Ishikawa (cell line): ENCODE measurements around the gene CTPS1.

Source experiments
- CEBPB ChIP-seq: IDR thresholded peaks from 2 replicates; pipeline ENCODE4 v1.6.1; 2012
- CREB1 ChIP-seq: IDR thresholded peaks from 2 replicates; pipeline ENCODE4 v1.6.1; 2012; ENCODE audit warnings: low read depth
- EGR1 ChIP-seq: IDR thresholded peaks from 2 replicates; pipeline ENCODE4 v1.6.1; 2012
- EP300 ChIP-seq: IDR thresholded peaks from 2 replicates; pipeline ENCODE4 v1.6.1; 2012; ENCODE audit warnings: borderline replicate concordance
- FOXM1 ChIP-seq: IDR thresholded peaks from 2 replicates; pipeline ENCODE4 v1.6.1; 2012; ENCODE audit warnings: low read depth, borderline replicate concordance
- NFIC ChIP-seq: IDR thresholded peaks from 2 replicates; pipeline ENCODE4 v1.6.1; 2012
- RAD21 ChIP-seq: IDR thresholded peaks from 2 replicates; pipeline ENCODE4 v1.6.1; 2012; ENCODE audit warnings: low read depth
- TAF1 ChIP-seq: IDR thresholded peaks from 2 replicates; pipeline ENCODE4 v1.6.1; 2012; ENCODE audit warnings: low read depth, mild to moderate bottlenecking
- TCF12 ChIP-seq: IDR thresholded peaks from 2 replicates; pipeline ENCODE4 v1.6.1; 2012; ENCODE audit warnings: low read depth
- TEAD4 ChIP-seq: IDR thresholded peaks from 2 replicates; pipeline ENCODE4 v1.6.1; 2012
- YY1 ChIP-seq: IDR thresholded peaks from 2 replicates; pipeline ENCODE4 v1.6.1; 2012; ENCODE audit warnings: low read depth
- ZBTB7A ChIP-seq: IDR thresholded peaks from 2 replicates; pipeline ENCODE4 v1.6.1; 2012; ENCODE audit warnings: low read depth
- TF ChIP-seq, protein P1 (sequence below): IDR thresholded peaks from 2 replicates; pipeline ENCODE4 v1.6.1; 2012; ENCODE audit warnings: low read depth, mild to moderate bottlenecking
- TF ChIP-seq, protein P2 (sequence below): IDR thresholded peaks from 2 replicates; pipeline ENCODE4 v1.6.1; 2012
- TF ChIP-seq, protein P3 (sequence below): IDR thresholded peaks from 2 replicates; pipeline ENCODE4 v1.6.1; 2012

CTPS1 gene

DNA sequence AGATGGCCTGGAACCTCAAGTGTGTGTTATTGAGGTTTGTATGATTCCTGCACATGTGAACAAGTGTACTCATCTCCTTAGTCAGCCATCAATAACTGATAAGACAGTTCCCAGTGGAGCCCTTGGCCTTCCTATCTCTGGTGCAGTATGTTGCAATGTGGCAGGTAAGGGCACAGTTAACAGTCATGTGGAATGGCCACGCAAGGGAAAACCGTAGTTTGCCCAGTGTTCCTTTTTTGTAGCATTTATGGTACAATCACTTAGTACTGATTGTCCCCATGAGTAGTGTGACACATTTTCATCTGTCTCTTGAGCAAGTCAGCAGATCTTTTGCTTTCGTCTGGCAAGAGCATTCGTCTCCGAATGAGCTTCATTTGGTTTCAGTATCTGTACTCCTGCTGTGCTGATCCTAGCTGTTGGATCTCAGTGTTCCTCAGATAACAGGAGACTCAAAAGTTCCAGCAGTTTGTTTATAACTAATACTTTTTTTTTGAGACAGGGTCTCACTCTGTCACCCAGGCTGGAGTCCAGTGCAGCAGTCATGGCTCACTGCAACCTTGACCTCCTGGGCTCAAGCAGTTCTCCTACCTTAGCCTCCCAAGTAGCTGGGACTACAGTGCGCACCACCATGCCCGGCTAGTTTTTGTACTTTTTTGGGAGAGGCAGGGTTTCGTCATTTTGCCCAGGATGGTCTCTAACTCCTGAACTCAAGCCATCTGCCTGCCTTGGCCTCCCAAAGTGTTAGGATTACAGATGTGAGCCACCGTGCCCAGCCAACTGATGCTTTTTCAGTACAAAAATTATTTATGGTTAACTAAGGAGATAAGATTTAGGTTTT is 8.2 kb downstream of the CTPS1 start:
- TF ChIP-seq ZBTB7A, result no peak
- no peak for TF ChIP-seq TEAD4
- no peak for TF ChIP-seq TAF1
- TF ChIP-seq YY1, result no peak
- TF ChIP-seq, protein P1, sequence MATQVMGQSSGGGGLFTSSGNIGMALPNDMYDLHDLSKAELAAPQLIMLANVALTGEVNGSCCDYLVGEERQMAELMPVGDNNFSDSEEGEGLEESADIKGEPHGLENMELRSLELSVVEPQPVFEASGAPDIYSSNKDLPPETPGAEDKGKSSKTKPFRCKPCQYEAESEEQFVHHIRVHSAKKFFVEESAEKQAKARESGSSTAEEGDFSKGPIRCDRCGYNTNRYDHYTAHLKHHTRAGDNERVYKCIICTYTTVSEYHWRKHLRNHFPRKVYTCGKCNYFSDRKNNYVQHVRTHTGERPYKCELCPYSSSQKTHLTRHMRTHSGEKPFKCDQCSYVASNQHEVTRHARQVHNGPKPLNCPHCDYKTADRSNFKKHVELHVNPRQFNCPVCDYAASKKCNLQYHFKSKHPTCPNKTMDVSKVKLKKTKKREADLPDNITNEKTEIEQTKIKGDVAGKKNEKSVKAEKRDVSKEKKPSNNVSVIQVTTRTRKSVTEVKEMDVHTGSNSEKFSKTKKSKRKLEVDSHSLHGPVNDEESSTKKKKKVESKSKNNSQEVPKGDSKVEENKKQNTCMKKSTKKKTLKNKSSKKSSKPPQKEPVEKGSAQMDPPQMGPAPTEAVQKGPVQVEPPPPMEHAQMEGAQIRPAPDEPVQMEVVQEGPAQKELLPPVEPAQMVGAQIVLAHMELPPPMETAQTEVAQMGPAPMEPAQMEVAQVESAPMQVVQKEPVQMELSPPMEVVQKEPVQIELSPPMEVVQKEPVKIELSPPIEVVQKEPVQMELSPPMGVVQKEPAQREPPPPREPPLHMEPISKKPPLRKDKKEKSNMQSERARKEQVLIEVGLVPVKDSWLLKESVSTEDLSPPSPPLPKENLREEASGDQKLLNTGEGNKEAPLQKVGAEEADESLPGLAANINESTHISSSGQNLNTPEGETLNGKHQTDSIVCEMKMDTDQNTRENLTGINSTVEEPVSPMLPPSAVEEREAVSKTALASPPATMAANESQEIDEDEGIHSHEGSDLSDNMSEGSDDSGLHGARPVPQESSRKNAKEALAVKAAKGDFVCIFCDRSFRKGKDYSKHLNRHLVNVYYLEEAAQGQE, result no peak
- TF ChIP-seq CEBPB, result no peak
- no peak for TF ChIP-seq EP300

DNA sequence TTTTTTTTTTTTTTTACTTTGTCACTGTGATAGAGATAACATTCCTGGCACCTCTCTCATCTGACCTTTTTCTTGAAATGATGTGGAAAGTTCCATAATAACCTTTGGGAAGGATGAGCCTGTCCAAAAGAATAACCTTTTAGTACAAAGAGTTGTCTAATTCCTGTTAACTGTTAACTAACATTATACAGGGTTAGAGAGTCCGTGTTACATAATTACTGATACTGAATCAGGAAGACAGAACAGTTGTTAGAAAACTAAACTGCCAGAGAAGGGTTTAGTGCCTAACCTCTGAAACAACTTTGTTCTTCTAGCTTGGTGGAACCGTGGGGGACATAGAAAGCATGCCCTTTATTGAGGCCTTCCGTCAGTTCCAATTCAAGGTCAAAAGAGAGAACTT is 8.8 kb downstream of the CTPS1 start:
- TF ChIP-seq EP300 (no peak), RAD21 (no peak), ZBTB7A (no peak), TEAD4 (no peak), CREB1 (no peak), TCF12 (no peak), FOXM1 (no peak), TAF1 (no peak), YY1 (no peak)
- TF ChIP-seq, protein P2, sequence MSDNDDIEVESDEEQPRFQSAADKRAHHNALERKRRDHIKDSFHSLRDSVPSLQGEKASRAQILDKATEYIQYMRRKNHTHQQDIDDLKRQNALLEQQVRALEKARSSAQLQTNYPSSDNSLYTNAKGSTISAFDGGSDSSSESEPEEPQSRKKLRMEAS, result no peak
- TF ChIP-seq, protein P1, result no peak

DNA sequence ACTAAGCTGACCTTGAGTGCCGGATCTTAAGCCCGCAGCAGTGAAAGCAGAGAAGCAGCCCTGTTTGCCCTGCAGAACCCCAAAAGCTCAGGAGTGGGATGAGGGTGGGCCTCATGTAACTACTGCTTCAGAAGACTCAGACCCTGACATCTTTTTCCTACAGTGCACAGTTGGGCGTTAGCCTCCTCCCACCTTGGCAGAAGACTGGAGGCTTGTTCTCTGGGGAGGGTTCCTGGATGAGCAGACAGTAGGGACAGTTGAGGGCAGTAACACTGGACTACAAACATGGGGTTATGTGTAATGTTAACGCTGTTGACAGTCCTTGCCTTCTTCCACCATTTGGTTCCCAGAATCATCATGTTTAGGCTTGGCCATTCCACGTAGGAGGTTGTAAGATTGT is 9.6 kb downstream of the CTPS1 start:
- TF ChIP-seq CEBPB, result no peak
- TF ChIP-seq EP300, result no peak
- no peak for TF ChIP-seq YY1
- no peak for TF ChIP-seq TCF12
- no peak for TF ChIP-seq TAF1

DNA sequence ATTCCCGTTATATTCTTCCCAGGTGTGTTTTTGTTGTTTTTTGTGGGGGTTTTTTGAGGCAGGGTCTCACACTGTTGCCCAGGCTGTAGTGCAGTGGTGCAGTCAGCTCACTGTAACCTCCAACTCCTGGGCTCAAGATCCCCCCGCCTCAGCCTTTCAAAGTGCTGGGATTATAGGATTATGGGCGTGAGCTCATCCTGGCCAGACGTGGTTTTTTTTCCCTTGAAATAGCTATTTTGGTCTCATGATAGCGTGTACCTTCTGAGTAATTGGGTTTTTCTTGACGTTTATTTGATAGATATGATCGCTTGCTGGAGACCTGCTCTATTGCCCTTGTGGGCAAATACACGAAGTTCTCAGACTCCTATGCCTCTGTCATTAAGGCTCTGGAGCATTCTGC is 17.6 kb downstream of the CTPS1 start:
- TF ChIP-seq, protein P2, result no peak
- TF ChIP-seq CEBPB (no peak), RAD21 (no peak), TEAD4 (no peak), TCF12 (no peak), YY1 (no peak), CREB1 (no peak), EP300 (no peak), FOXM1 (no peak)
- TF ChIP-seq, protein P3, sequence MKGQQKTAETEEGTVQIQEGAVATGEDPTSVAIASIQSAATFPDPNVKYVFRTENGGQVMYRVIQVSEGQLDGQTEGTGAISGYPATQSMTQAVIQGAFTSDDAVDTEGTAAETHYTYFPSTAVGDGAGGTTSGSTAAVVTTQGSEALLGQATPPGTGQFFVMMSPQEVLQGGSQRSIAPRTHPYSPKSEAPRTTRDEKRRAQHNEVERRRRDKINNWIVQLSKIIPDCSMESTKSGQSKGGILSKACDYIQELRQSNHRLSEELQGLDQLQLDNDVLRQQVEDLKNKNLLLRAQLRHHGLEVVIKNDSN, result no peak

DNA sequence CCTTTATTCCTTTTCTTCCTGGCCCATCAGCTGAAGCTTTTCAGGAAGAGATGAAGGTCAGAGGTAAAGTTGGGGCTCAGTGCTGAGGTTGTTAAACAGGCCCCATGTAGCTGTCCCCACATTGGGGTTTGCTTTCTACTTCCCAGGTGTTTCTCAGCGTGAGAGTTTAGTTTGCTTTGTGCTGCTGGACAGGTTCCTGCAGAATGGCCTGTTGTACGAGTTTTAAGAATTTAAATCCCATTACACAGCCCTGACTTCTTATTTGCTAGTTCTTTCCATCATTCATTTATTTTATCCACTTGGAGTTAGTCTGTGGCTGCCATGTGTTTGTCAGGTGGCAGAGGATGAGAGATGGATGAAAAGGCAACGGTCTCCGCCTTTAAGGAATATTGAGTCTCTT is 19.2 kb downstream of the CTPS1 start:
- no peak for TF ChIP-seq CREB1
- no peak for TF ChIP-seq RAD21
- TF ChIP-seq FOXM1, result no peak

DNA sequence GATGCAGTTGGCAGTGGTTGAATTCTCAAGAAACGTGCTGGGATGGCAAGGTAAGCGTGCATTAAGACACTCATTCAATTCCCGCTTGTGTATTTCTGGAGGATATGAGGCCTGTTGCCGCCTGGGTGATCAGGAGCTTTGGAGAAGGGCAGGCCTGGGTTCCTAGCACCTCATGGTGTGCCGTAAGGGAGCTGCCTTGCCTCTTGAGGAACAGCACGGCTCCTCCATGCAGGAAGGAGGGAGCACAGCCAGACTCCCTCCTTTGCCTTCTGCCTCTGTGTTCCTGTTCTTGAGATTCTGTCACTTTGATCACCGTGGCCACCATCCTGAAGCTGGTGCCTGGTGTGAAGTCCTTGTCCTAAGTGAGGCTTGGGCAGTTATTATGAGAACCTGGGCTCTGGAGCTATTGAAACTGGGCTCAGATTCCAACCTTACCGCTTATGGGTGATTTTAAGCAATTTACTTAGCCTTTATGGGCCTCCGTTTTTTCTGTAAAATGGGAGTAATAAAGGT is 23.7 kb downstream of the CTPS1 start:
- TF ChIP-seq RAD21 (no peak), EP300 (no peak), FOXM1 (no peak), TEAD4 (no peak), CREB1 (no peak), ZBTB7A (no peak), TAF1 (no peak), NFIC (no peak), EGR1 (no peak), CEBPB (no peak), TCF12 (no peak), YY1 (no peak)
- TF ChIP-seq, protein P3, result no peak
- TF ChIP-seq, protein P2, result no peak
